Activated CD8-positive, alpha-beta memory T cell treated with anti-CD3 and anti-CD28 coated beads for 24 hours (primary cell): ENCODE data around the gene RPRD1B.

Source experiments
- DNase-seq: peaks from one replicate; pipeline ENCODE4 v3.0.0-alpha.2; 2020

RPRD1B gene

GRCh38 chr20:38040276-38040675 is 6.7 kb downstream of the RPRD1B start:
- DNase-seq, result no peak

- no peak for DNase-seq
Observed at GRCh38 chr20:38043512-38044300, 10.2 kb downstream of the RPRD1B start.

- no peak for DNase-seq
Observed at GRCh38 chr20:38044685-38045084, 11.1 kb downstream of the RPRD1B start.

- DNase-seq, result no peak
Observed at GRCh38 chr20:38046572-38046971, 13.0 kb downstream of the RPRD1B start.

GRCh38 chr20:38049800-38050199 is 16.3 kb downstream of the RPRD1B start:
- no peak for DNase-seq

- DNase-seq, result no peak
Observed at GRCh38 chr20:38050686-38051085, 17.1 kb downstream of the RPRD1B start.

- no peak for DNase-seq
Observed at GRCh38 chr20:38052870-38053269, 19.3 kb downstream of the RPRD1B start.

GRCh38 chr20:38054647-38055046 is 21.1 kb downstream of the RPRD1B start:
- DNase-seq, result no peak

- DNase-seq, result no peak
Observed at GRCh38 chr20:38055294-38055693, 21.7 kb downstream of the RPRD1B start.

- no peak for DNase-seq
Observed at GRCh38 chr20:38055848-38056247, 22.3 kb downstream of the RPRD1B start.

GRCh38 chr20:38057351-38057972 is 23.9 kb downstream of the RPRD1B start:
- peak; percentile 88 for DNase-seq

GRCh38 chr20:38059832-38060231 is 26.3 kb downstream of the RPRD1B start:
- DNase-seq, result no peak

GRCh38 chr20:38060536-38060935 is 27.0 kb downstream of the RPRD1B start:
- no peak for DNase-seq

GRCh38 chr20:38061109-38061508 is 27.6 kb downstream of the RPRD1B start:
- no peak for DNase-seq

GRCh38 chr20:38062890-38063289 is 29.3 kb downstream of the RPRD1B start:
- DNase-seq, result no peak

GRCh38 chr20:38063911-38064530 is 30.5 kb downstream of the RPRD1B start:
- DNase-seq, result no peak

GRCh38 chr20:38065764-38066375 is 32.3 kb downstream of the RPRD1B start:
- DNase-seq, result no peak

- no peak for DNase-seq
Observed at GRCh38 chr20:38066969-38067716, 33.6 kb downstream of the RPRD1B start.

GRCh38 chr20:38067717-38068365 is 34.3 kb downstream of the RPRD1B start:
- no peak for DNase-seq

GRCh38 chr20:38072898-38073297 is 39.4 kb downstream of the RPRD1B start:
- DNase-seq, result no peak

- DNase-seq, result no peak
Observed at GRCh38 chr20:38073307-38074071, 39.9 kb downstream of the RPRD1B start.
